GM19351 (cell line): ENCODE measurements around the gene IDH2.

Experiments
- ATAC-seq: cut with Tn5 transposase; IDR thresholded peaks from one replicate; pipeline ENCODE4 v1.9.1; 2021; ENCODE audit warnings: mild to moderate bottlenecking, moderate library complexity; ENCODE audit not compliant: unreplicated experiment

The IDH2 gene

DNA sequence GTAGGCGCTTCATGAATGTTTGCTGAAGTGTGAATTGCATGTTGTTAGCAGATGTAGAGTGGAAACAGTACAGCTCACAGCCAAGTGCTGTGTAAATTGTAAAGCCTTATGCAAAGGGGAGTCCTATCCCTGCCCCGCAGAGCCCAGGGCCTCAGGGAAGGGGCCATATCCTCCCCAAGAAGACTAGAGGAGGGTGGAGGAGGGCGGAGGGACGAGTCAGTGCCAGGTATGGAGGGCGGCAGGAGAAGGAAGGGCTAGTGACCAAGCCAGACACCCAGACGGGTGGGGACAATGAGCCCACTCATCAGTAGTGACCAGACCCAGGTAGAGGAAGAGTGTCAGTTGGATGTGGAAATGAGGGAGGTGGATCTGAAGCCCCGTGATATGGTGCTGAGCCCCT lies 56.0 kb downstream of the IDH2 start:
- no peak for ATAC-seq

DNA sequence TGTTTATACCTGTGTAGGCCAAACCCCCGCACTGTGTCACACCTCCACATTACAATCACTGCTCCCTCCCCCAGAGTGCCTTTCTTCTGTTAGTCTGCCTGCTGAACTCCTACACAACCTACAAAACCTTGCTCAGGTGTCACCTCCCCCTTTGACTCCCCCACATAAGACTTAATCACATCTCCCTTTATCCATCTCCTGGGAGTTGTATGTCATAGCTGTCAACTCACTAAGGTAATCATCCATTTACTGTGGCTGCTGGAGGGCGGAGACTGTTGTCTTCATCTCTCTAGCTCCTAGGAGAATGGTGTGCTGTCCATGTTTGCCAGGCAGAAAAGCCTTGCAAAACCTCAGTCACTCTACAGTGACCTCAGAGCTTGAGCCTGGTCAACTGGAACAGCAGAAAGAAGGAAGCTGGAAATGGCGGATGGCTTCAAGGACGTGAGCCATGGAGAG lies 57.3 kb downstream of the IDH2 start:
- no peak for ATAC-seq

DNA sequence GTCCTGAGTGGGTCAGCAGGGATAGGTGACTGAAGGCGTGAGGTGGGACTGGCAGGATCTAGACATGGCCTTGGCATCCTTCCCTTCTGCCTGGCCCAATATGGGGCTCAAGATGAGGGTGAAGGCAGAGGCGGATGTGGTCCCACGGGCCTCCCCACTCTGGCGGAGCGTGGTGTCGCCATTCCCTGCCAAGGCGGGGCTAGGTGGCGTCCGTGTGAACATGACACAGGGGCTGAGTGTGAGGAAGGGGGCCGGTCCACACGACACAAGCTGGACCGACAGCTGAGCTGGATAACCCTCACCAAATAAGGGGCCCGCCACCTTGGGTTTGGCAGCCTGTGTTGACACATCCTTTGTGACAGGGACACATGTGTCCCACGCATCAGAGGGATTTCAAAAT lies 58.1 kb downstream of the IDH2 start:
- no peak for ATAC-seq

DNA sequence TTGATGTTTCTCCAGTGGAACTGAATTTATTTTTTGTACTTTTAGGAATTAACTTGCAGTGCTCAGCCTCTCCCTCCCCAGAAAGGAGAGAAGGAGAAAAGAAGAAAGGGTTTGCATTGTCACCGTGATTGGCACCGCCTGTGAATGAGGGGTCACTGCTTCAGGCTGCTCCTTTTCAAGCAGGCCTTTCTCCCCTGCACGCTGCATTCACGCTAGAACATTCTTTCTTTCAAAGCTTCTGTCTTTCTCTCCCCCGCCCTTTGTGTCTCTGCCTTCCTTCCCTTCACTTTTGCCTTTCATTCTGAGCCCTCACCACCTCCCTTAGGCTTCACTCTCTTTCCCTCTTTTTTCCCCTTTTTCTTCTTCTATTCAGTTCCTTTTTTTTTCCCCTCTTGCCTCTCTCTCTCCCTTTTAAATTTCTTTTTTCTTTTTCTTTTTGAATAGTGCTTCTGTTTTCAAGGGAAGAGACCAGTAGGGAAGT lies 58.7 kb downstream of the IDH2 start:
- no peak for ATAC-seq

DNA sequence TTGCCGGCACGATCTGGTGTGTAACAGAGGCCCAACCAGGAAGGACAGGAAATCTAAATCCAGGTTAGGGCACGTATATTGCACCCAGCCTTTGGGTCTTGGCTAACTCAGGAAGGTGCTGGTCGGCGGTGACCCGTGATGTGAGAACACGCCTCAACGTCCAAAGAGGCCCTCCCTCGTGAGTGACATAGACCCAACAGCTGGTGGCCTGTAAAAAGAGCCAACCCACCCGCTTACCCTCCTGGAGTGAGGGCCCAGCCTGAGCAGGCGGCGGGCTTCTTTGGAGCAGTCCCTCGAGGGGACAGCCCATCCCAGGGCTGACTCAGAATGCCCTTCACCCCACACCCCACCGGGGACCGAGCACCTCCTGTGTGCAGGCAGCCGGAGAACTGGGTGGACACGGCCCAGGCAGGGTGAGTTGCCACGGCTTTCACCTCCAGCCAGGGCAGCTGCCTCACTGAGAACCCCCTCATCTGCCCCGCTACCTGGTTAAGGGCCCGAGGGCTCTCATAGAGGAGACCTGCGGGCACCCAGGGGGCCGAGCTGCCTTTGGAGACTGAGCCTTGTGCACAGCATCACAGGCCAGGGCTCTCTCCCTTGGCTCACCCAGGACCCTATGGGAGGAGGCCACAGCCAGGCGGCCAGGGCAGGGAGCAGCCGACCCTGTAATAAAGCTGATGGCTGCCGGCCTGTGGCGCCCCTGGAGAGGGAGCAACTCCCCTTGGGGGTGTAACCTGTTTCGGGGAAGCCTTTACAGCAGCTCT lies 59.3 kb downstream of the IDH2 start:
- no peak for ATAC-seq

DNA sequence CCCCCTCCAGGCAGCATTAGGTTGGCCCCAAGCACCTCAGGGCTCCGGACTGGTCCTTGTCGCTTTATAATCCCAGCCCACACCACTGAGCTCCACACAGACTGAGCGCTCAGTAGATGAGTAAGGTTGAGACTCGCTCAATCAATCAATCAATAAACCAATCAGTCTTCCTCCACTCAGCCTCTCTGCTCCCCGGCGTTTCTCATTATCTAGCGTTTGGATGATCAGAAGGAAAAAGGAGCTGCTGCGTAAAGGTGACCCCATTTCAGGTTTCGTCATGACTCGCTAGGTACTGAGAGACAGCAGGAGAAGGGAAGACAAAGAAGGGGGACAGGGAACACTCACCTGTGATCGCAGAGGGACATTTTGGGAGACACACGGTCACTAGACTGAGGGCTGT lies 59.9 kb downstream of the IDH2 start:
- no peak for ATAC-seq

DNA sequence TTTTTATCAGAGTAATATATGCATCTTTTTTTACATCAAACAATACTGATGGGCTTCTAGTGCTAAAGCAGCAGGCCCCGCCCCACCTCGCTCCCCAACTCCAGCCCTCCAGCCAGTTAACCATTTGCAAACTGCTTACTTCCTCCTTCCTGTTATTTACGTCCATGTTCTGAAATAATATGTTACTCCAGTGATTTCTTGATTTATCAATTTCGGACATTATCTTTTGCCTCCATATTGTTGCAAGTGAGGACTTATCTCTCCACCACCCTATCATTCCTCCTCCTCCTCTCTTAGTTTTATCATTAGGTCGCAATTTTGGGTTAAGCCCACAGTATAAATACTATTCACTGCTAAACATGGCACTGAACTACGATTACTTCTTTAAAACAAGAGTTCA lies 61.6 kb downstream of the IDH2 start:
- no peak for ATAC-seq

DNA sequence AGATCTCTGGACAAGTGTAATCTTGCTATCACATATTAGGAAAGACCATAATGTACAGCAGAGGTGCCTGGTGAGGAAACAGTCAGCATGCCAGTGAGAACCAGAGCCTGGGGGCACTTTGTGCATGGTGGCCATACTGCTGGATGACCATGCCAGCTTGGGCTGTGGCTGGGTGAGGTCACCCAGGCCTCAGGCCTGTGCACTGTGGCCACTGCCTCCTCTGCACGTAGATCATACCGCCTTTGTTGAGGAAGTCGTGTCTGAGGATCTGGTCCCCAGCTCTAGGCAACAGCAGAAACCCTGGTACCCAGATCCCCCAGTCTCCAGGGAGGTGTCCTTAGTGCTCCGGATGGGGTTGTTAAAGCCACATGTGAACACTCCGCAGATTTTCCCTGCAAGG lies 62.3 kb downstream of the IDH2 start:
- ATAC-seq = no peak

DNA sequence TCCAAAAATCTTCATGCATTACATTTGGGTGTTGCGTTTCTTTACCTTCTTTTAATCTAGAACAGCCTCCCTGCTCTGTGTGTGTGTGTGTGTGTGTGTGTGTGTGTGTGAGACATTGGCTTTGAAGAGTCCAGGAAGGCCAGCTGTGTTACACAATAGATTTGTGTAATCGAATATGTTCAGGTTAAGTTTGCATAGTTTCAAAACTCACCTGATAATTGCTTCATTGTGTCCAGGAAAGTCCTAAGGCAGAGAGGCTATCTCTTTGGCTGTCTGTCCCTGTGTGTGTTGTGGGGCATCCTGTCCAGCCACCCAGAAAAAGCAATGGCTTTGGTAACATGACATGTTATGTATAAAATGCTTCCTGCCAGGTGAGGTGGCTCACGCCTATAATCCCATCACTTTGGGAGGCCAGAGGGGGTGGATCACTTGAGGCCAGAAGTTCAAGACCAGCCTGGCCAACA lies 63.6 kb downstream of the IDH2 start:
- no peak for ATAC-seq

DNA sequence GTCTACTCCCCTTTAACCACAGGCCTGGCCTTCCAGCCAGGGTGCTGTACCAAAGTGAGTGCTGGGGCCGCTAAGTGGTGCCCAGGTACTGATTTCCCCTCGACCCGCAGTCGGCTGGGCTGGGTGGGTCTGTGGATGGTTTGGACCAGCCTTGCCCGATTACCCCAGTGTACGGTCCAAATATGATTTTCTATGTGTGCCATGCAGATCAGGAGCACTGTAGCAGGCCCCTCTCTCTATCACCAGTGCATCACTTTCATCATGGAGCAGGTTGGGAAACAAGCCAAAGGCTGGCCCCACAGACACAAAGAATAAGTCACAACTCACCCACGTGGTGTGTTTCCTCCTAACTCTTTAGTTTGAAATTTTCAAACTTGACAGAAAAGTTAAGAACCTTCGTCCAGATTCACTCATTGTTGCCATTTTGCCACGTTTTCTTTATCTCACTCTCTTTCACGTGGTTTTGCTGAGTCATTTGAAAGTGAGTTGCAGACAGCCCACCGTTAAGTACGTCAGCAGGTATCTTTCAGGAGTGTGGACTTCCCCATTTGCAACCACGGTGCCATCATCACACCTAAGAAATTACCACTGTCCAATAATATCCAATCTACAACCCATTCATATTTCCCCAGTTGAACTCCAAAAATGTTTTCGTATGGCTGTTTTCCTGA lies 64.2 kb downstream of the IDH2 start:
- peak; percentile 87 for ATAC-seq

DNA sequence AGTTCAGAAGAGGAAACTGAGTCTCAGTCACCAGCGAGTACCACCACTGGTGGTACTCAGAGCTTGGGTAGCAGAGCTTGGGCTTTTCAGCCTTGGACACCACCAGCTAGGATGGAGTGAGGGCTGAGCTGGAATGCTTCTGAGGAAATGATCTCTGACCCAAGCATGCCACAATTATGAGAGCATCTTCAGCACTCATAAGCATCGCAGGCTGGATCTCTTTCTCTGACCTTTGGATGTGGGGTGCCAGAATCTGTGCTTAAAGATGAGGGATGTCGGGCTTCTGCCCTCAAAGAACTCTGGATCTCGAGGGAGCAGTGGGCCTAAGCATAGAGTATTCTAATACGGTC lies 64.8 kb downstream of the IDH2 start:
- ATAC-seq = no peak

DNA sequence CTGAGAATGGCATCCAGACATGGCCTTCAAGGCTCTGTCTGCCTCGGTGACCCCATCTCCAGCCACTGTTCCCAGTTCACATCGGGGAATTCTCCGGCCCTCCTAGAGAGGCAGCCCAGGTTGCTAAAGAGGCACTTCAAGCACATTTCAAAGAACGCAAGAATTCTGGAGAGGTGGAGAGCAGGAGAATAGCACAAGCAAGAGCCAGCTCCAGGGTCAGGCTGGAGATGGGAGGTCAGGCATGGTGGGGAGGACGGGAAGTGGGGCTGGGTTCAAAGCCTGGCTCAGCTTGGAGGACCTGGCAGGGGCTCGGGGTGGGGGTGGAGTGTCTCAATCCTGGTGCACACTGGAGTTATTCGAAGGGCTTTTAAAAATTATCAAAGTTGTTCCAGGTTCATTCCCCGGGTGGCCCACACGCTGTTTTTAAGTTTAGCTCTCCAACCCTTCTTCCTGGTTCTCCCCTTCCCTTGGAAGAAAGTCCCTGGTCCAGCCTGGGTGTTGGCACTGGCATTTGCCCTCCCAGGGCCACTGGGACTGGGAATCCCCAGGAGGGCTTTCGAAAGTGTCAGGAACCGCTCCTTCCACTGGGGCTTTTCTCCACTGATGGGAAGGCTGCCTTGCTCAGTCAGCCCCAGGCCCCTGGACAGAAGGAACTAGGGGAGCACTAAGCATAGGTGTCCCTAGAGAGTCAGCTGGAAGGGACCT lies 65.3 kb downstream of the IDH2 start:
- ATAC-seq = no peak

DNA sequence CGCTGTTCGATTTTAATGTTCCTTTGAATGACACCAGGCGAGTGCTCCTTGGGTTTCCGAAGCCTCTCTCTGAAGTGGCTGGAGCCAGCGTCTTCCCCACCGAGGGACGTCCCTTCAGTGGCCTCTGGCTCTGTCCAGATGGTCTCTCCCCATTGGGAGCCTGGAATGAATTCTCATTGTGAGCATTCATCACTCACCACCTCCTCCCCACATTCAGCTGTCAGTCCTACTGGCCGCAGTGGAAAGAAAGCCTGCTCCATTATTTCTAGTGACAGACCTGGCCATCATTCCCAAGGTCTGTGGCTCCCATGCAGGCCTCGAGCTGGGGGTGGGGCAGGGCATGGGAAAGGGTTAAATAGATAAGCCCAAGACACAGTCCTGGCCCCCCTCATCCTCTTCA lies 65.9 kb downstream of the IDH2 start:
- ATAC-seq = no peak

DNA sequence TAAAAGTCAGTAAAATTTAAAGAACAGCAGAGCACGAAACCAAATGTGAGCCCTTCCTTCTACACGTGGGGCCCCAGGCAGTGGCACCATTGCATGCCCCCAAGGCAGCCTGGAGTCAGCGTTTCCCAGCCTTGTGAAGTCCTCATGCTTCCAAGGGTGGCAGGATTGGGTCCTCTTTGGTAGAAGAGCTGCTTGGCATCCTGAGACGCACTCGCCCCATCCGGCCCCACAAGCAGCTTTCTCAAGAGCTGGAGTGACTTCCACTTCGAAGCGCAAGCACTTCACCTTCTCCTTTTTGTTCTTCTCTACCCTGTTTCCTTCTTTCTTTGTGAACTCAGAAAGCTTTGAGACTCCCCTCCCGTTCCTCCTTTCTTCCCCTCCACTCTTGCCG lies 66.4 kb downstream of the IDH2 start:
- ATAC-seq = no peak

DNA sequence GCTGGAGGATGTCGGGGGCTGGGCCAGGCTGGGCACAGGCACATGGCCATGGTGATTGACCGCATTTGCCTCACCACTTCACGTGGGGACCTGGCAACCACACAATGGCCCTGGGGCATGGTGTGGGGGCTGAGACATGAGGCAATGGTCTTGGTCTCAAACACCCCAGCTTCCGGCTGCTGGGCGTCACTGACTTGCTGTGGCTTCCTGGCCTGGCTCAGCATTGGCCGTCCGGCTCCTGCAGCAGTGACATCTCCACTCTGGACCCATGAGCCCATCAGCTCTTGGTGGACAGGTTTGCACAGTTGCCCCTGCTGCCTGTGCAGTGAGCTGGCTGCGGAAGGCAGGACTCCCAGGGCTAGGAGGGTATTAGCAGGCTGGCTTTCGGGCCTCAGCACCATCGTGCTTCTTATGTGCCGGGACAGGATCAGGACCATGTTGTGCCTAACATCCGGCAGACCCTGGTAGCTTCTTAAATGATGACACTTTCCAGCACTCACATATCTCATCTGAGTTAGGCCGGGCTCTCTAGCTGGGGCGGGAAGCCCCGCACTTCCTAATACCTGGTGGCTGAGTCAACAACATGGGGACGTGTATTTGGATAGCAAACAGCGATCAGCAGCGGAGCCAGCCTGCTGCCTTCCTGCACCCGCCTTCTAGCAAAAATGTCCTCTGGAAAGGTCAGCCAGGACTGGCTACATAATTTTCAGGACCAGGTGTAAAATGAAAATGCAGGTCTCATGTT lies 67.0 kb downstream of the IDH2 start:
- no peak for ATAC-seq

DNA sequence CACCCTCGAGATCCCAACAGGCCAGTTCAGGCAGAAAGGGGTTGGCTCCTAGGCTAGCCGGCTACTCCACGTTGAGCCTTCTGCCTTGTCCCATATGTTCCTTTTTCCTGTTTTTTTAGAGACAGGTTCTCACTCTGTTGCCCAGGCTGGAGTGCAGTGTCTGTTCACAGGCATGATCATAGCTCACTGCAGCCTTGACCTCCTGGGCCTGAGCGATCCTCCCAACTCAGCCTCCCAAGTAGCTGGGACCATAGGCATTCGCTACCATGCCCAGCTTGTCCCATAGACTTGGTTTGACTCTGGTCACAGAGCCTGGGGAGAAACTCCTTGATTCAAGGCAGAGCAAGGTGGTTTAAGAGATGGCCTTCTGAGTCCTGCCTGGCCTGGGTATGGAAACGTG lies 68.8 kb downstream of the IDH2 start:
- no peak for ATAC-seq
